PFSK-1 (cell line): ENCODE data around the gene EIF6.

Experiments
- FOXP2 ChIP-seq: optimal IDR thresholded peaks from 2 replicates; pipeline ENCODE3; 2011; ENCODE audit warnings: borderline replicate concordance, control low read depth, inconsistent platforms; ENCODE audit not compliant: insufficient read depth; ENCODE audit errors: extremely low read length, extremely low read depth
- POLR2AphosphoS5 ChIP-seq: IDR thresholded peaks from 2 replicates; pipeline ENCODE4 v1.6.1; 2012; ENCODE audit warnings: low read depth, mild to moderate bottlenecking, control low read depth, low read length, moderate library complexity
- REST ChIP-seq, 2 experiments: IDR thresholded peaks; 2 replicates each; pipeline versions ENCODE4 v1.6.1 to v1.8.0; 2011 to 2012; ENCODE audit warnings: low read depth in 2 of 2, low read length in 2 of 2, control low read depth in 1 of 2, inconsistent platforms in 1 of 2, mild to moderate bottlenecking in 1 of 2, moderate library complexity in 1 of 2; ENCODE audit not compliant: insufficient read depth in 1 of 2
- SIN3A ChIP-seq: IDR thresholded peaks from 2 replicates; pipeline ENCODE4 v1.6.1; 2012; ENCODE audit warnings: mild to moderate bottlenecking, low read length, moderate library complexity, borderline replicate concordance; ENCODE audit not compliant: insufficient read depth
- TAF1 ChIP-seq: IDR thresholded peaks from 2 replicates; pipeline ENCODE4 v1.6.1; 2012; ENCODE audit warnings: low read length, control low read depth, borderline replicate concordance; ENCODE audit not compliant: insufficient read depth

The EIF6 gene

GRCh38 chr20:35318502-35319157 is 34.1 kb upstream of the EIF6 start:
- TF ChIP-seq POLR2AphosphoS5, result no peak
- no peak for TF ChIP-seq SIN3A
- no peak for TF ChIP-seq TAF1
- TF ChIP-seq REST (IDR thresholded peaks at IDR 0.05; ENCODE audit: insufficient read depth in 1 of 2, low read depth in 2 of 2, low read length in 2 of 2), result no peak
- TF ChIP-seq FOXP2, result no peak

GRCh38 chr20:35317416-35318210 is 33.0 kb upstream of the EIF6 start:
- TF ChIP-seq POLR2AphosphoS5 (no peak), FOXP2 (no peak), REST (IDR thresholded peaks at IDR 0.05; ENCODE audit: insufficient read depth in 1 of 2, low read depth in 2 of 2, low read length in 2 of 2) (no peak), SIN3A (no peak), TAF1 (no peak)

- no peak for TF ChIP-seq FOXP2
- no peak for TF ChIP-seq POLR2AphosphoS5
- no peak for TF ChIP-seq REST (IDR thresholded peaks at IDR 0.05; ENCODE audit: insufficient read depth in 1 of 2, low read depth in 2 of 2, low read length in 2 of 2)
- TF ChIP-seq TAF1, result no peak
- TF ChIP-seq SIN3A, result no peak
Measured at GRCh38 chr20:35316086-35316485, 31.5 kb upstream of the EIF6 start.

- TF ChIP-seq FOXP2, result no peak
- no peak for TF ChIP-seq POLR2AphosphoS5
- no peak for TF ChIP-seq REST (IDR thresholded peaks at IDR 0.05; ENCODE audit: insufficient read depth in 1 of 2, low read depth in 2 of 2, low read length in 2 of 2)
- TF ChIP-seq TAF1, result no peak
- no peak for TF ChIP-seq SIN3A
Measured at GRCh38 chr20:35314816-35315631, 30.5 kb upstream of the EIF6 start.
